ENCODE measurements around the gene SPTBN4. TPM values are rescaled to one million over a fixed set of nuclear protein-coding genes. Genes with fewer than 3 reads are reported as not detected.
"Not testable (repeated sequence)": the region's sequence is repeated elsewhere in the genome, so short reads cannot be mapped to it uniquely, and the experiment has no call there.

SPTBN4 gene
- total RNA-seq, 2 experiments from 2014 or later, result 1.3 to 2.3 TPM

- peak; percentile 49 for ATAC-seq
- CTCF ChIA-PET, result interaction anchor here (2.6 kb wide), 1 partner anchor 115 kb away, joined by 9 read pairs; no protein-coding TSS in a partner anchor
Observed at GRCh38 chr19:40519352-40520322, 52.8 kb downstream of the SPTBN4 start.

GRCh38 chr19:40521276-40521675, 54.5 kb downstream of the SPTBN4 start:
- POLR2A ChIA-PET, result no interaction called here
- TF ChIP-seq CTCF (IDR thresholded peaks at IDR 0.05), result peak; percentile 32
- H3K27me3 Mint-ChIP-seq, result peaks cover 17% of the 10 kb centered on the region
- no peaks in the 10 kb centered on the region for H3K36me3 Mint-ChIP-seq (ENCODE audit: low read depth)
- H3K4me3 Mint-ChIP-seq, result no peak overlapping the region
- H3K4me1 Mint-ChIP-seq (ENCODE audit: low read depth), result no peaks in the 10 kb centered on the region
- no peak for ATAC-seq
- CTCF ChIA-PET, result interaction anchor here (1.2 to 2.6 kb wide), 5 partner anchors 12 to 216 kb away, joined by 3 to 13 read pairs (median 8); no protein-coding TSS in a partner anchor
- DNase-seq, result peak; percentile 31
- no peak overlapping the region for H3K27ac Mint-ChIP-seq
- H3K9me3 Mint-ChIP-seq, result no peaks in the 10 kb centered on the region
- intact Hi-C loops (cut with micrococcal nuclease), result loop anchor here (10.0 kb wide), 1 partner anchor 216 kb away; no protein-coding TSS in a partner anchor

More at GRCh38 chr19:40519352-40520322, 52.8 kb downstream of the SPTBN4 start:
- TF ChIP-seq CTCF (IDR thresholded peaks at IDR 0.05), result no peak
- Mint-ChIP-seq H3K4me3 (no peak overlapping the region), H3K27ac (no peak overlapping the region), H3K27me3 (peaks cover 18% of the 10 kb centered on the region), H3K4me1 (ENCODE audit: low read depth) (no peaks in the 10 kb centered on the region), H3K9me3 (no peaks in the 10 kb centered on the region), H3K36me3 (ENCODE audit: low read depth) (no peaks in the 10 kb centered on the region)
- intact Hi-C loops (cut with micrococcal nuclease), result loop anchor here (10.0 kb wide), 1 partner anchor 215 kb away; no protein-coding TSS in a partner anchor
- DNase-seq, result peak; percentile 18
- POLR2A ChIA-PET, result interaction anchor here (1.6 kb wide), 1 partner anchor 44 kb away, joined by 4 read pairs; no protein-coding TSS in a partner anchor

- H3K9me3 Mint-ChIP-seq; H3K4me3 Mint-ChIP-seq; POLR2A ChIA-PET; H3K27ac Mint-ChIP-seq; ATAC-seq; H3K4me1 Mint-ChIP-seq (ENCODE audit: low read depth); DNase-seq; H3K36me3 Mint-ChIP-seq (ENCODE audit: low read depth): not testable (repeated sequence)
- peaks cover 17% of the 10 kb centered on the region for H3K27me3 Mint-ChIP-seq
- intact Hi-C loops (cut with micrococcal nuclease), result loop anchor here (10.0 kb wide), 1 partner anchor 217 kb away; no protein-coding TSS in a partner anchor
- CTCF ChIA-PET, result interaction anchor here (1.2 to 2.6 kb wide), 5 partner anchors 11 to 217 kb away, joined by 3 to 13 read pairs (median 8); no protein-coding TSS in a partner anchor
Observed at GRCh38 chr19:40521900-40522299, 55.1 kb downstream of the SPTBN4 start.

GRCh38 chr19:40523322-40524047, 56.7 kb downstream of the SPTBN4 start:
- Mint-ChIP-seq H3K27me3 (peaks cover 16% of the 10 kb centered on the region), H3K4me3 (no peak overlapping the region), H3K4me1 (ENCODE audit: low read depth) (no peaks in the 10 kb centered on the region), H3K36me3 (ENCODE audit: low read depth) (no peaks in the 10 kb centered on the region), H3K27ac (no peak overlapping the region), H3K9me3 (no peaks in the 10 kb centered on the region)
- intact Hi-C loops (cut with micrococcal nuclease), result loop anchor here (10.0 kb wide), 1 partner anchor 219 kb away; no protein-coding TSS in a partner anchor
- ATAC-seq (peak; percentile 87), DNase-seq (peak; percentile 67)
- POLR2A ChIA-PET, result no interaction called here
- CTCF ChIA-PET, result interaction anchor here (0.6 to 1.9 kb wide), 16 partner anchors 8 to 314 kb away, joined by 3 to 10 read pairs (median 4); no protein-coding TSS in a partner anchor
- peak; percentile 74 for TF ChIP-seq CTCF (IDR thresholded peaks at IDR 0.05)

GRCh38 chr19:40524133-40524549, 57.3 kb downstream of the SPTBN4 start:
- Mint-ChIP-seq H3K4me3 (no peak overlapping the region), H3K4me1 (ENCODE audit: low read depth) (no peaks in the 10 kb centered on the region), H3K27me3 (peaks cover 13% of the 10 kb centered on the region), H3K9me3 (no peaks in the 10 kb centered on the region), H3K36me3 (ENCODE audit: low read depth) (no peaks in the 10 kb centered on the region), H3K27ac (no peak overlapping the region)
- intact Hi-C loops (cut with micrococcal nuclease), result loop anchor here (10.0 kb wide), 1 partner anchor 219 kb away; no protein-coding TSS in a partner anchor
- no peak for ATAC-seq
- ChIA-PET POLR2A (no interaction called here), CTCF (interaction anchor here (1.1 to 2.5 kb wide), 7 partner anchors 9 to 78 kb away, joined by 3 to 10 read pairs (median 6); no protein-coding TSS in a partner anchor)
- TF ChIP-seq CTCF (IDR thresholded peaks at IDR 0.05), result no peak
- DNase-seq, result no peak

Data from activated CD8-positive, alpha-beta T cell treated with anti-CD3 and anti-CD28 coated beads for 36 hours (primary cell).